GM12878 (cell line): Measurements from ENCODE around the gene CACNA2D1. TPM values are rescaled to one million over a fixed set of nuclear protein-coding genes. Genes with fewer than 3 reads are reported as not detected.

ENCODE experiments used
- ATAC-seq: fragments of 200-7000 bp; cut with Tn5 transposase; 3 replicates; pipeline ENCODE4 v1.9.1; 2020; ENCODE audit warnings: mild to moderate bottlenecking, moderate library complexity
- BruUV-seq: library from RNA; stranded (reverse); fragments of 400-500 nt; replicated peaks from 2 replicates; lab custom pipeline; 2021; lab: Mats Ljungman, UMichigan
- CTCF ChIA-PET: fragments of 300-600 bp; sonication (Branson Sonifier 250); formaldehyde crosslinking; extraction: SDS; loops from one replicate; lab custom pipeline; 2021; ENCODE audit warnings: inconsistent platforms; lab: Yijun Ruan, JAX
- POLR2A ChIA-PET: fragments of 350-600 bp; formaldehyde crosslinking; extraction: SDS; loops from one replicate; lab custom pipeline; 2021; ENCODE audit warnings: inconsistent platforms; lab: Charles Lee
- RAD21 ChIA-PET: fragments of 300-600 bp; sonication (Branson Sonifier 250); formaldehyde crosslinking; loops from one replicate; lab custom pipeline; 2023; ENCODE audit warnings: antibody characterized with exemption; ENCODE audit not compliant: unreplicated experiment; lab: Charles Lee
- SMC1A ChIA-PET: fragments of 300-600 bp; sonication (Branson Sonifier 250); formaldehyde crosslinking; loops from one replicate; lab custom pipeline; 2023; ENCODE audit not compliant: unreplicated experiment, uncharacterized antibody; lab: Charles Lee
- DNase-seq: peaks from one replicate; pipeline ENCODE4 v3.0.0-alpha.2; 2011; ENCODE audit warnings: low read depth, low spot score
- FAIRE-seq: peaks from 3 replicates; lab custom pipeline; 2011; peaks lifted over from hg19 to GRCh38; lab: Jason Lieb, UNC
- H2AFZ ChIP-seq: 2 replicates; pipeline ENCODE4 v1.6.0; 2011; ENCODE audit warnings: low read depth, low read length, control low read depth; ENCODE audit not compliant: control insufficient read depth
- H3K27ac ChIP-seq: 2 replicates; pipeline ENCODE4 v1.5.1; 2011; ENCODE audit warnings: control low read depth; ENCODE audit not compliant: control insufficient read depth, insufficient read depth
- H3K27me3 ChIP-seq, 2 experiments: replicated peaks in 1 of 2; 2 replicates each; pipeline versions ENCODE4 v1.6.0 to v1.6.1; 2011; ENCODE audit warnings: low read length in 1 of 2; ENCODE audit not compliant: control insufficient read depth in 2 of 2, insufficient read depth in 2 of 2
- H3K36me3 ChIP-seq, 2 experiments: 2 replicates each; pipeline ENCODE4 v1.5.1; 2011; ENCODE audit warnings: low read length in 1 of 2; ENCODE audit not compliant: control insufficient read depth in 2 of 2, insufficient read depth in 2 of 2
- H3K4me1 ChIP-seq: 2 replicates; pipeline ENCODE4 v1.6.1; 2011; ENCODE audit warnings: mild to moderate bottlenecking, low read length, moderate library complexity, mixed read lengths; ENCODE audit not compliant: control insufficient read depth, insufficient read depth
- H3K4me2 ChIP-seq: 2 replicates; pipeline ENCODE4 v1.6.0; 2011; ENCODE audit warnings: control low read depth; ENCODE audit not compliant: control insufficient read depth, insufficient read depth
- H3K4me3 ChIP-seq: fragments of 200-600 bp; sonication (generic); 2 replicates; pipeline ENCODE4 v1.5.1; 2016
- H3K79me2 ChIP-seq: 2 replicates; pipeline ENCODE4 v1.6.0; 2011; ENCODE audit warnings: low read length; ENCODE audit not compliant: control insufficient read depth, insufficient read depth
- H3K9ac ChIP-seq: 2 replicates; pipeline ENCODE4 v1.8.0; 2011; ENCODE audit warnings: low read length, control low read depth, mixed read lengths; ENCODE audit not compliant: control insufficient read depth, insufficient read depth
- H3K9me3 ChIP-seq: replicated peaks from 3 replicates; pipeline ENCODE4 v1.5.1; 2011; ENCODE audit warnings: mild to moderate bottlenecking, low read length; ENCODE audit not compliant: control insufficient read depth, insufficient read depth
- H4K20me1 ChIP-seq: 2 replicates; pipeline ENCODE4 v1.6.0; 2011; ENCODE audit not compliant: control insufficient read depth, insufficient read depth
- BACH1 ChIP-seq: fragments of 450-650 bp; IDR thresholded peaks from 2 replicates; pipeline ENCODE4 v1.6.1; 2017; ENCODE audit warnings: mild to moderate bottlenecking, borderline replicate concordance
- CBFB ChIP-seq: IDR thresholded peaks from 2 replicates; pipeline ENCODE4 v1.6.1; 2016; ENCODE audit warnings: antibody characterized with exemption, low read depth
- CBX5 ChIP-seq: sonication (generic); IDR thresholded peaks from 2 replicates; pipeline ENCODE4 v1.6.1; 2016; ENCODE audit warnings: low read depth, moderate library complexity, mild to moderate bottlenecking, inconsistent platforms
- E2F4 ChIP-seq: IDR thresholded peaks from 2 replicates; pipeline ENCODE4 v1.6.1; 2012; ENCODE audit warnings: low read depth, low read length, improper control_type of control experiment
- ELK1 ChIP-seq: IDR thresholded peaks from 2 replicates; pipeline ENCODE4 v1.6.1; 2012; ENCODE audit warnings: low read depth, low read length, improper control_type of control experiment
- GABPA ChIP-seq: IDR thresholded peaks from 2 replicates; pipeline ENCODE4 v1.6.1; 2014; ENCODE audit warnings: antibody characterized with exemption, low read depth, mild to moderate bottlenecking, inconsistent platforms
- JUND ChIP-seq: IDR thresholded peaks from 2 replicates; pipeline ENCODE4 v1.6.1; 2012; ENCODE audit warnings: low read depth, mild to moderate bottlenecking, low read length, improper control_type of control experiment, moderate library complexity
- MTA3 ChIP-seq: IDR thresholded peaks from 2 replicates; pipeline ENCODE4 v1.6.1; 2012; ENCODE audit warnings: low read length, inconsistent platforms, borderline replicate concordance
- NBN ChIP-seq: fragments of 450-650 bp; IDR thresholded peaks from 2 replicates; pipeline ENCODE4 v1.6.1; 2016
- NR2C2 ChIP-seq: IDR thresholded peaks from 2 replicates; pipeline ENCODE4 v1.6.1; 2011; ENCODE audit warnings: borderline replicate concordance, low read depth; ENCODE audit not compliant: control insufficient read depth, insufficient read length
- NR2F1 ChIP-seq: fragments of 450-650 bp; conservative IDR thresholded peaks from 2 replicates; pipeline ENCODE4 v1.6.1; 2017; ENCODE audit warnings: mild to moderate bottlenecking
- RAD51 ChIP-seq: fragments of 450-650 bp; IDR thresholded peaks from 2 replicates; pipeline ENCODE4 v1.6.1; 2016; ENCODE audit warnings: moderate library complexity, mild to moderate bottlenecking, inconsistent platforms
- RBBP5 ChIP-seq: fragments of 200-600 bp; sonication (generic); conservative IDR thresholded peaks from 2 replicates; pipeline ENCODE4 v1.6.1; 2016
- SIX5 ChIP-seq: IDR thresholded peaks from 2 replicates; pipeline ENCODE4 v1.6.1; 2011; ENCODE audit warnings: mild to moderate bottlenecking, low read depth, low read length, moderate library complexity; ENCODE audit not compliant: severe bottlenecking
- SP1 ChIP-seq: IDR thresholded peaks from one replicate; pipeline ENCODE4 v1.6.1; 2011; ENCODE audit warnings: low read depth, low read length
- YBX1 ChIP-seq: fragments of 450-650 bp; IDR thresholded peaks from 2 replicates; pipeline ENCODE4 v1.6.1; 2016; ENCODE audit warnings: antibody characterized with exemption
- WGBS: methylation state at CpG from one replicate; pipeline ENCODE4 v1.1.6; 2016; ENCODE audit warnings: low lambda C conversion rate; ENCODE audit not compliant: insufficient replicate concordance, insufficient coverage; ENCODE audit errors: missing lambda C conversion rate; 5-methylcytosine and 5-hydroxymethylcytosine counted together
- in situ Hi-C: fragments of 300-500 bp; cut with MboI; formaldehyde crosslinking; loops from 9 replicates; pipeline ENCODE4 v1.14.3; 2018; ENCODE audit warnings: mixed read lengths
- intact Hi-C: fragments of 100-400 bp; cut with micrococcal nuclease; formaldehyde crosslinking; loops from one replicate; pipeline ENCODE4 v1.14.2; 2022; ENCODE audit not compliant: unreplicated experiment
- polyA plus RNA-seq, 11 experiments: library from polyadenylated mRNA; depleted of rRNA in 4 of 11; unstranded in 6 of 11; stranded (reverse) in 5 of 11; fragments of >200 nt; fragmentation: Nextera tagmentation in 4 of 11; fragmentation: Illumina TruSeq in 1 of 11; extraction: Ambion mirVana in 4 of 11; extraction: Trizol in 1 of 11; gene quantifications; 1 replicate in 1 of 11; 2 replicates in 10 of 11; pipeline versions ENCODE4 v1.2.1 to v1.2.3, GENCODE V29; 2011 to 2016; ENCODE audit warnings: inconsistent platforms in 2 of 11, missing spikeins in 2 of 11, low read depth in 1 of 11
- total RNA-seq, 4 experiments: library from RNA; depleted of rRNA in 3 of 4; stranded (reverse); fragments of >200 nt in 3 of 4; fragmentation: Illumina TruSeq in 1 of 4; extraction: Trizol in 1 of 4; gene quantifications; 2 replicates each; pipeline versions ENCODE4 v1.2.1 to v1.2.3, GENCODE V29; 2013 to 2021
- TF ChIP-seq, protein P1 (sequence below): fragments of 450-650 bp; IDR thresholded peaks from 2 replicates; pipeline ENCODE4 v1.6.1; 2018; ENCODE audit warnings: mild to moderate bottlenecking, low read depth, moderate library complexity; ENCODE audit not compliant: partially characterized antibody
- TF ChIP-seq, protein P2 (sequence below): fragments of 150-350 bp; IDR thresholded peaks from 2 replicates; pipeline ENCODE4 v1.6.1; 2016; ENCODE audit warnings: low read depth, low read length

The CACNA2D1 gene
- total and polyA plus RNA-seq, 10 of the 15 experiments (the other 5 are each of a cell fraction or from before 2014, with no cell fraction given): 0.14 to 14.8 (median 0.97) TPM

DNA sequence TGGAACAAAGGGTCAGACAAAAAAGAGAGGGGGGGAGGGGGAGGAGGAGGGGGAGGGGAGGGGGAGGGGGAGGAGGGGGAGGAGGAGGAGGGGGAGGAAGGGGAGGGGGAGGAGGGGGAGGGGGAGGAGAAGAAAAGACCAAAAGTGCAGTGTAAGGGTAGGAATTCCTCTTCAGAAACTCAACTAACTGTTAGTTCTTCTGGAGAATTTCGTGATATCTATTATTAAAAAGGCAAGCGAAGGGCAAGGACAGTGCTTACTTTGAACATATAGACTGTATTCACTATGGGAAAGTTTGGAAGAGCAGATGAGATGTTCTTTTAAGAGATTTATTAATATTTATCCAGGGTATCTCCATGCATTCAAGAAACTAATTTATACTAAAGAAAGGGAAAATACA, 258.1 kb downstream of the CACNA2D1 start:
- Histone ChIP-seq H4K20me1 (no peaks in the 10 kb centered on the region), H3K4me1 (no peaks in the 10 kb centered on the region), H3K36me3 (no peaks in the 10 kb centered on the region), H3K79me2 (no peaks in the 10 kb centered on the region), H3K9ac (no peak overlapping the region), H3K4me3 (no peak overlapping the region), H3K27me3 (no peaks in the 10 kb centered on the region), H3K27ac (no peak overlapping the region), H3K4me2 (no peak overlapping the region), H3K9me3 (no peaks in the 10 kb centered on the region), H2AFZ (no peak overlapping the region)
- in situ Hi-C loops: no loop called here
- intact Hi-C loops: no loop called here
- no peak for TF ChIP-seq NR2C2
- TF ChIP-seq ELK1: no peak
- TF ChIP-seq NBN: no peak
- TF ChIP-seq BACH1: no peak
- TF ChIP-seq SIX5: no peak
- TF ChIP-seq YBX1: no peak
- no peak for TF ChIP-seq E2F4
- TF ChIP-seq NR2F1: no peak
- no peak for TF ChIP-seq SP1
- no peak for TF ChIP-seq JUND
- no peak for TF ChIP-seq RBBP5
- no peak for TF ChIP-seq CBFB
- TF ChIP-seq, protein P1, sequence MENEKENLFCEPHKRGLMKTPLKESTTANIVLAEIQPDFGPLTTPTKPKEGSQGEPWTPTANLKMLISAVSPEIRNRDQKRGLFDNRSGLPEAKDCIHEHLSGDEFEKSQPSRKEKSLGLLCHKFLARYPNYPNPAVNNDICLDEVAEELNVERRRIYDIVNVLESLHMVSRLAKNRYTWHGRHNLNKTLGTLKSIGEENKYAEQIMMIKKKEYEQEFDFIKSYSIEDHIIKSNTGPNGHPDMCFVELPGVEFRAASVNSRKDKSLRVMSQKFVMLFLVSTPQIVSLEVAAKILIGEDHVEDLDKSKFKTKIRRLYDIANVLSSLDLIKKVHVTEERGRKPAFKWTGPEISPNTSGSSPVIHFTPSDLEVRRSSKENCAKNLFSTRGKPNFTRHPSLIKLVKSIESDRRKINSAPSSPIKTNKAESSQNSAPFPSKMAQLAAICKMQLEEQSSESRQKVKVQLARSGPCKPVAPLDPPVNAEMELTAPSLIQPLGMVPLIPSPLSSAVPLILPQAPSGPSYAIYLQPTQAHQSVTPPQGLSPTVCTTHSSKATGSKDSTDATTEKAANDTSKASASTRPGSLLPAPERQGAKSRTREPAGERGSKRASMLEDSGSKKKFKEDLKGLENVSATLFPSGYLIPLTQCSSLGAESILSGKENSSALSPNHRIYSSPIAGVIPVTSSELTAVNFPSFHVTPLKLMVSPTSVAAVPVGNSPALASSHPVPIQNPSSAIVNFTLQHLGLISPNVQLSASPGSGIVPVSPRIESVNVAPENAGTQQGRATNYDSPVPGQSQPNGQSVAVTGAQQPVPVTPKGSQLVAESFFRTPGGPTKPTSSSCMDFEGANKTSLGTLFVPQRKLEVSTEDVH: no peak
- TF ChIP-seq CBX5: no peak
- TF ChIP-seq, protein P2, sequence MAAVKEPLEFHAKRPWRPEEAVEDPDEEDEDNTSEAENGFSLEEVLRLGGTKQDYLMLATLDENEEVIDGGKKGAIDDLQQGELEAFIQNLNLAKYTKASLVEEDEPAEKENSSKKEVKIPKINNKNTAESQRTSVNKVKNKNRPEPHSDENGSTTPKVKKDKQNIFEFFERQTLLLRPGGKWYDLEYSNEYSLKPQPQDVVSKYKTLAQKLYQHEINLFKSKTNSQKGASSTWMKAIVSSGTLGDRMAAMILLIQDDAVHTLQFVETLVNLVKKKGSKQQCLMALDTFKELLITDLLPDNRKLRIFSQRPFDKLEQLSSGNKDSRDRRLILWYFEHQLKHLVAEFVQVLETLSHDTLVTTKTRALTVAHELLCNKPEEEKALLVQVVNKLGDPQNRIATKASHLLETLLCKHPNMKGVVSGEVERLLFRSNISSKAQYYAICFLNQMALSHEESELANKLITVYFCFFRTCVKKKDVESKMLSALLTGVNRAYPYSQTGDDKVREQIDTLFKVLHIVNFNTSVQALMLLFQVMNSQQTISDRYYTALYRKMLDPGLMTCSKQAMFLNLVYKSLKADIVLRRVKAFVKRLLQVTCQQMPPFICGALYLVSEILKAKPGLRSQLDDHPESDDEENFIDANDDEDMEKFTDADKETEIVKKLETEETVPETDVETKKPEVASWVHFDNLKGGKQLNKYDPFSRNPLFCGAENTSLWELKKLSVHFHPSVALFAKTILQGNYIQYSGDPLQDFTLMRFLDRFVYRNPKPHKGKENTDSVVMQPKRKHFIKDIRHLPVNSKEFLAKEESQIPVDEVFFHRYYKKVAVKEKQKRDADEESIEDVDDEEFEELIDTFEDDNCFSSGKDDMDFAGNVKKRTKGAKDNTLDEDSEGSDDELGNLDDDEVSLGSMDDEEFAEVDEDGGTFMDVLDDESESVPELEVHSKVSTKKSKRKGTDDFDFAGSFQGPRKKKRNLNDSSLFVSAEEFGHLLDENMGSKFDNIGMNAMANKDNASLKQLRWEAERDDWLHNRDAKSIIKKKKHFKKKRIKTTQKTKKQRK: no peak
- TF ChIP-seq GABPA: no peak
- TF ChIP-seq RAD51: no peak
- TF ChIP-seq MTA3: no peak
- CTCF ChIA-PET: interaction anchor here (0.5 kb wide), 1 partner anchor 211 kb away, joined by 3 read pairs; no protein-coding TSS in a partner anchor
- no TSS peak for BruUV-seq
- 15% methylated on average over 2 of the region's 2 CpGs for WGBS
- no peak for FAIRE-seq
- RAD21 ChIA-PET: no interaction called here
- SMC1A ChIA-PET: interaction anchor here (1.5 kb wide), 1 partner anchor 8 kb away, joined by 9 read pairs; no protein-coding TSS in a partner anchor
- no peak for DNase-seq
- ATAC-seq: no peak
- POLR2A ChIA-PET: no interaction called here
